ENCODE data around the gene BOK.

GRCh38 chr2:241563571-241563980 is 5.0 kb downstream of the BOK start:
- no peak for TF ChIP-seq POLR2A (IDR thresholded peaks at IDR 0.05)
- no peak for TF ChIP-seq CTCF (IDR thresholded peaks at IDR 0.05 in 4 of 5, conservative IDR thresholded peaks at IDR 0.05 in 1 of 5)
